Measurements from ENCODE around the gene PLPP1.
"Not testable (repeated sequence)": the region's sequence is repeated elsewhere in the genome, so short reads cannot be mapped to it uniquely, and the experiment has no call there.

Gene PLPP1

DNA sequence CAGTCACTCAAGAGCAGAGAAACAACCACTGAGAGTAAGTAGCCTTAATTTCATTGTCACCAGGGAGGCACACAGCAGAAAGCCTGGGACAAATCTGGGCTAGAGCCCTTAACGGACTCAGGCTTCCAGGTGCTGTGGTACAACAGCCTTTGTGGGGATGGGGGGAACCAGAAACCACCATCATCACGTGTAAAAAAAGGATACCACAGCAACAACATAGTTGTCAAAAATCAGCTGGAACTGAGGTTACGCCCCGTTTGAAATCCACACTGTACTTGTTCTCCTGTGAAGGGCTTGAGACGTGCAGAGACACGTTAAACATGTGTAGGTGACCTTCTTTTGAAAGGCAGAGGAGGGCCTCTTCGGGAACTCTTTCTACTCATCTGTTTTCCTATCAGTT, 16.6 kb upstream of the PLPP1 start:
- H3K4me3 ChIP-seq (ENCODE audit: low read depth, low read length), result no peak overlapping the region
- DNase-seq (ENCODE audit: low read depth), result no peak

DNA sequence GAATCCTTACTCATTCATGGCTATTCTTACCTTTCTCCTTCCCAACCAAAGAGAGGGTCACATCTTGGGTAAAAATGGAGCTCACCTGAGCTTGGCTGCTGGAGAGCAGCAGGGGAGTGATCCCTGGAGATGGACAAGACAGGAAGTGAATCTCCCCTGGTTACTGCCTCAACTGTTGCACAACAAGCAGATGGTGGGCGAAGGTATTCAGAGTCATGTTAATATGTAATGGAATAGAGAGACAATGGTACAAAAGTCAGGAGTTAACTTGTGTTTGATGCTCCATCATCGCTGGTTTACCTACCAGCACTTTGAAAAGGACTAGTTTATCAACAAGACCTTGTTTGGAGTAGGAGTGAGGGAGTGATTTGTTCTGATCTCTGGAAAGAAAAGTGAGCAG, 13.0 kb upstream of the PLPP1 start:
- no peak overlapping the region for H3K4me3 ChIP-seq (ENCODE audit: low read depth, low read length)
- no peak for DNase-seq (ENCODE audit: low read depth)

DNA sequence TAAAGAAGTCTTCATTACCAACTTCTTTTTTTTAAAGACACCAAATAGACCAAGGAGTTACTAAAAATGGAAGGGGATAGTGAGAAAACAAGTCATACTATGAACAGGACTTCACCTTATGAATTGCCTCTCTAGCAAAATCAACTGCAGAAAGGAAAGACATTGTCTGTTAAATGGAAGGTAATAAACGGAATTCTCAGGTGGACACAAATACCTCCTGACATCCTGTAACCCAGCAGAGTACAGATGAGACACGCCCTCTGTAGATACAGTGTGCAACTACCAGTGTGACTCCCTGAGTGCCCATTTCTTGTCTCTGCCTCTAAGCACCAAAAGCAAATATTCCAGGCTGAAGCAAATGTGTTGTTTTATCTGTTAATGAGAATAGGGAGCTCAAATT, 12.2 kb upstream of the PLPP1 start:
- DNase-seq (ENCODE audit: low read depth), result no peak
- no peak overlapping the region for H3K4me3 ChIP-seq (ENCODE audit: low read depth, low read length)

DNA sequence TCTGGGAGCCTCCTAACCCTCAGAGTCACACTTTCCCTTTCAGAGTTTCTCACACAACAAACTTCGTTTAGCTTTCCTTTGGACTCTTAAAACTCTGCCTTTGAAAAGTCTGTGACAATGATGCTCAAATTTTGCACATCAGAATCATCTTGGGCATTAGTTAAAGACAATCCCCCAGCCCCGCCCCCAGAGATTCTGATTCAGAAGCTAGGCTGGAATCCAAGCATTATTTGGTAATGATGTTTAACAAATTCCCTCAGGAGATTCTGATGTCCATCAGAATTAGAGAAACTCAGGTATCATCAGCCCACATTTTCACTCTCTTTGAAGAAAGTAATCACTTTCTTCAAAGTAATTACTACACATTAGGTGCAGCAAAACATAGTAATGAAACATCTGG, 9.6 kb upstream of the PLPP1 start:
- no peak overlapping the region for H3K4me3 ChIP-seq (ENCODE audit: low read depth, low read length)
- no peak for DNase-seq (ENCODE audit: low read depth)

DNA sequence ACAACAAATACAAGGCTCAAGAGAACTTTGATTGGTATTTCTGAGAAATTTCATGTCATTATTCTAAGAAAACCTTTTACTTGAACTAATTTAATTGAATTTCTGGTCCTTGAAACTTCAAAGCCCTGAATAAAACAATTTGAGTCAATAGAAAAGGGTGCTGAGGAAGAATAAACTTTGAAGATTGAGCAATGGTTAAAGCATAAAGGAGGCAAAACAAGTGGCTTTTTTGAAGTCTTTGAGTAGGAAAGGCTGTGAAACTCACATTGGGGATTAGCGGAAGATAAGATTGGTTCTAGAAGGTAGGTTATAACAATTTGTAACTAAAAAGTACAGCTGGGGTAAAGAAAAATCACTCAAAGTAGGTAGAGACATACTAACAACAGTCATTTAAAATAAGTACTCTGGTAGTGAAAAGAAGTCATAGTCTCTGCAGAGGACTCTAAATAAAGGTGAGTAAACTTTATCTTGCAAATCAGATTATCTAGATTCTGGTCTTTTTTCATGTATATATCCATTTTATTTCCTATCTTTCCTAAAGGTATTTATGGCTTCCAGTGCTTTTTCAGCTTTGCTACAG, 6.4 kb upstream of the PLPP1 start:
- DNase-seq (ENCODE audit: low read depth), result no peak
- no peak overlapping the region for H3K4me3 ChIP-seq (ENCODE audit: low read depth, low read length)

DNA sequence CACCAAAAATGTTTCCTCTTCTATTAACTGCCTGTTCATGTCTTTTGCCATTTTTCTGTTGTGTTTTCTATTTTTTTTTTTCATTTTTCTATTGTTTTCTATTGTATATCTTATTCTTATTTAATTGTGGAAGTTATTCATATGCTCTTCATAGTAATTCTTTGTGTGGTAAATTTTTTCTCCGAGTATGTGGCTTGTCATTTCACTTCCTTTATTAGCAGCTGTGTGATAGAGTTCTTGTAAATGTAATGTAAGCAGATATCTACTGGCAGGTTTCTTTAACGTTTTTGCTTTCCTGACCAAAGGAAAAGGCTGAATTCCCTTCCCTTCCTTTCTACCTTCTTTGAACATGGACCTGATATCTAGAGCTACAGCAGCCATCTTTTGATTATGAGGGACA, 5.8 kb upstream of the PLPP1 start:
- no peak for DNase-seq (ENCODE audit: low read depth)
- no peak overlapping the region for H3K4me3 ChIP-seq (ENCODE audit: low read depth, low read length)

DNA sequence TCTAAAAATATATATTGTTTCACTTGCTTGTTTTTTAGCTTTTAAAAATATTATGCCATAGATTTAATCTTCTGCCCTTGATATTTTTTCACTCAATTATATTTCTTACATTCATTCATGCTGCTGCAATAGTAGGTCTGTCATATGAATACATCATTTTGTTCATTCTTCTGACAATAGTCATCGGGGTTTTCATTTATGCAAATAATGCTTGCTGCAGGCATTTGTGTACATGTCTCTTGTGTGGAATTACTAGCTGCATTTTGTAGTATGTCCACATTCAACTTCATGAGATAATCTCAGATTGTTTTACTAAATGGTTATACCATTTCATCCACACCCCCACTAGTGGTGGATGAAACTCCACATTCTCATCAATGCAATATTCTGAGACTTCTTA, 5.3 kb upstream of the PLPP1 start:
- no peak for DNase-seq (ENCODE audit: low read depth)
- no peak overlapping the region for H3K4me3 ChIP-seq (ENCODE audit: low read depth, low read length)

DNA sequence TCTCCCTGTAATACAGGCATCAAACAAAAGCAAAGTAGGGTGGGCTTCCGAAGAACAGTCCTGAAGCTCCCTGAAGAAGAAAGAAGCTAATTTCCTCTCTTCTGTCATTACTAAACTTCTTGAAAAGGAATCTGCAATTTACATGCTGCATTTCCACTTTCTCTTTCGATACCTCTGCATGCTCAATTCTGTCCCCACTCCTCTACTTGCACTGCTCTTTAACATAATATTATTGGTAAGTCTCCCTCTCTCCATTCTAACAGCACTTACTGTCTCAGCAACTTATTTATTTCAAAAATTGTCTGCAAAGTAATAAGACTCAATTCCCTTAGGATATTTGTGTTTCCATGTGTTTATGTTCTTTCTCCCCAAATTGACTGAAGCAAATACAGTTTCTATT, 3.9 kb upstream of the PLPP1 start:
- no peak for DNase-seq (ENCODE audit: low read depth)
- no peak overlapping the region for H3K4me3 ChIP-seq (ENCODE audit: low read depth, low read length)

DNA sequence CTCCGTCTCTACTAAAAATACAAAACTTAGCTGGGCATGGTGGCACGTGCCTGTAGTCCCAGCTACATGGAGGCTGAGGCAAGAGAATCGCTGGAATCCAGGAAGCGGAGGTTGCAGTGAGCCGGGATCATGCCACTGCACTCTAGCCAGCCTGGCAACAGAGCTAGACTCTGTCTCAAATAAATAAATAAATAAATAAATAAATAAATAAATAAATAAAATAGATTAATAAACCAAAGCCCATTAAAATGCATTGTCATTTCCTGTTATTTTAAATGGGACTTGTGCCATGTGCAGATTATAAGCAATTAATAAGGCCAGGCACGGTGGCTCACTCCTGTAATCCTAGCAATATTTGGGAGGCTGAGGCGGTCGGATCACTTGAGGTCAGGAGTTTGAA, 2.6 kb upstream of the PLPP1 start:
- not testable (repeated sequence) for DNase-seq (ENCODE audit: low read depth); H3K4me3 ChIP-seq (ENCODE audit: low read depth, low read length)

DNA sequence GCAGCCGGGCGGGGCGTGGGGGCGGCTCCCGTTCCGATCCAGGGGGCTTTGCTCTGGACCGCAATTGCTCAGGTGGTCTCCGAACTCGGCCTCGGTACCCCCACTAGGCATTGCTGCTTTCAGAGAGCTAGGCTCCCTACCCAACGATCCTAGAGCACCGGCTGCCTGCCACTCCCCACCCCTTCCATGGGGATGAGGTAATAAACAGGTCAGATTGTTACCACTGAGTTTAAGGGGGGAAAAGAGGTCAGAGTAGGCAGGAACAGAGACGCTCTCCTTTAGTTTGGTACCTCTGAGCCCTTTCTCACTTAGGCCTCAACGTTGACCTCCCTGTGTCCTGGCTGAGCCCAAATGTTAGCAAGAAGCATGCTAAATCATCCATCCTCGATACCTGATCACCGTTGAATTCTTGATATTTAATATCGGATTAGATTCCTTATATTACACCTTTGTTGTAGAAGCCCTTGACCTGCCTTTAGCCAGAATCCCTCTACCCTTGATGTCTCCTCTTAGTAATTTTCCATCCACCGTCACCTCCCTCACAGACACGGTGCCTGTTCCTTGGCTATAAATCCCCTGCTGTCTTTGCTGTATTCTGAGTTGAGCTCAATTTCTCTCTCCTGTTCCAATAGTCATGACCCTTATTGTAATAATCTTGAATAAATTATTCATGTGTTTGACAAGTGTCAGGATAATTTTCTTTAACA, 588 bp upstream of the PLPP1 start:
- no peak for DNase-seq (ENCODE audit: low read depth)
- peak overlapping the region; percentile 82 for H3K4me3 ChIP-seq (ENCODE audit: low read depth, low read length)

DNA sequence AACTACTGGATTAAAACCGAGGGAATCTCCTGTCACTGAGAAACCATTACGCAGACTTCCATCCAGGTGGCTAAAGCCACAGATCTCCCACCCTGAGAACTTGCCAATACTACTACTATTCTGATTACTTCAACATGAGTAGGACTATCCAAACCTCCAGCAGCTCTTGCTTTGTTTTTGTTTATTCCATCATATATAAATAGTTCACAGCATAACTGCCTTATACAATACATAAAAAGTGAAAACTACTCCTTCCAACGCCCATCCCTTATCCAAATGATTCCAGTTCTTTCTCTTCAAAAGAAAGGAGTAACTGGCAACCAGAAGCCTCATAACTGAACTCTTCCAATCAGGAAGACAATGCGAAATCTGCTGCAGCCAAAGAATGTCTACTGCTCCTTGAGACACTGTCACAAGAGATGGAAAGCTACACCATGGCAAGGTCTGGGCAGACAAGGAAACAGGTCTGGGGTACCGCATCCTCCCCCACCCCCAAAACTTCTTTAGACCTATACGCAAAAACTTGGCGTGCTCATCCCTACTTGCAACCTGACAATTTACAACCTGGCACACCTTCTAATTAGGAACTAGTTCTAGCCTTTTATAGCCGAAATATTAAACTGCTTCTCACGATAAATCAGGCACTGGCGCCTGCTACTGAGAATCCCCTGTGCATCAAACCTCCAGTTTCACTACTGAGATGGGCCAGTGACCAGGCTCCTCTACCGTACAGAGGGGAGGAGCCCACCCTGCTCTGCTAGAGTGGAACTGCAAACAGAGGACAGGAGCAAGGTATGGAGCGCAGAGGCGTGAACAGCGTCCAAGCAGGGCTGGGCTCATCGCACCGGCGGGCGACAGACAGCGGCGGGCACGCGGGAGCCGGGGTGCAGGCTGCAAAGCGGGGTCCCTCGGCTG, 986 bp downstream of the PLPP1 start:
- peak; percentile 21 for DNase-seq (ENCODE audit: low read depth)
- H3K4me3 ChIP-seq (ENCODE audit: low read depth, low read length), result peak overlapping the region; percentile 82

DNA sequence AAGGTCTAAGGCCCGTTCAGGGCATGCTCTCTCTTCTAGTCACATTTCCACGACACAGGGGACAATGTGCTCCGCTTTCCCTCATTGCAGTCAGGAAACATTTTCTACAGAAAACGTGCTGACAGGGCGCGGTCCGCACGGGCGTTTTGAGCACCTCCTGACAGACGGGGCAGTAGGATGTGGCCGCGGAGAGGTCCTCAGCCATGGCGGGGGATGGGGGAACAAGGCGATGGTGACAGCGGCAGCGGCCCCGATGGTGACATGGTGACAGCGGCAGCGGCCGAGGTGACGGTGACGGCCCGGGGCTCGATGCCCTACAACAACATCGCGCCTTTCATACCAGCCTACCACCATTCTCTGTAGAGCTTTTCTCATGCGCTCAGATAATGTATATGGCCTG, 4.1 kb downstream of the PLPP1 start:
- no peak overlapping the region for H3K4me3 ChIP-seq (ENCODE audit: low read depth, low read length)
- DNase-seq (ENCODE audit: low read depth), result no peak

DNA sequence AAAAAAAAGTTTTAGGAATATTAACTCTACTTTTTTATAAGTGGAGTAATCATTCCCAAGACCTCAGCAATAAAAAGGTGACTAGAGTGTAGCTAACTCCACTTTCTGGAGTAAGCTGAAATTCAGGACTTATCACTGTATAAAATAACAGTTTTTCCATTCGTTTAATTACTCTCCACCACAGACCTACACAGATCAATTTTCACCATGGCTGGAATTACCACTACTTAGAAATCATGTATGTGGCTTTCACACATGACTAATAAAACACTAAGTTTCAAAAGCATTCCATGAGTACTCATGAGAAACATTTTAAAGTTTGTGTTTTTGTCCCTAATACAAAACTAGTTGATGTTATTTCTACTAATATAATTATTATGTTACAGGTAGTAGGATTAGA, 9.9 kb downstream of the PLPP1 start:
- DNase-seq (ENCODE audit: low read depth), result no peak
- H3K4me3 ChIP-seq (ENCODE audit: low read depth, low read length), result no peak overlapping the region

DNA sequence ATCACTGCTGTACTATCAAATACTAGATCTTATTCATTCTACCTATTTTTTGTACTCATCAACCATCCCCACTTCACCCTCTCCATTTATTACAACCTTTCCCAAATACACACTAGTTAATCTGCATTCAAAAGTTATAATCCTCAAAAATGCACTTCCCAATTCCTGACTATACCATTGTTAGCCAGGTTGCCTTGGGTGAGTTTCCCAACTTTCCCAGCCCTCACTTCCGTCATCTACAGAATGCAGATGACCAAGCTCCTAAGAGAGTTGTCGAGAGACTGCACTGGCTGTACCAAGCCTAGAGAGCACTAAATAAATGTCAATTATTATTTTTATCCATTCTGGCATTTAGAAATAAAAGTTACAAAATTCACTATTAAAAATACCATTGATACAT, 11.5 kb downstream of the PLPP1 start:
- H3K4me3 ChIP-seq (ENCODE audit: low read depth, low read length), result no peak overlapping the region
- no peak for DNase-seq (ENCODE audit: low read depth)

DNA sequence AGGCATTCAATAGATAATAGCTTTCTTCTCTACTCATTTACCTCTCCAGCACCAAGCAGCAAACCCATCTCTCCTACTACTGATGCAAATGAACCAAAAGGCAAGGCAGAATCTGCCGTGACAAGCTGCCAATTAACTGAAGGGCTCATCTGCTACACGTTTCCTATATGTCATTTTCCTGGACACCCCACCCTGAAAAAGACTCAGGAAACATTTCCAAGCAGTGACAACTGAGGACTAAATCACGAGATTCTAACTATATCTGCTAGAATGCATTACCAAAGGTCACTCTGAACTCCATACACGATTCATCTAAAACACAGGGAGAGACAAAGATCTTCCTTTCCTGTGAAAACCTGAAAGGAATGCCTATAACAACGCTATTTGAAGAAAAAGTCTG, 12.9 kb downstream of the PLPP1 start:
- H3K4me3 ChIP-seq (ENCODE audit: low read depth, low read length), result no peak overlapping the region
- DNase-seq (ENCODE audit: low read depth), result no peak

DNA sequence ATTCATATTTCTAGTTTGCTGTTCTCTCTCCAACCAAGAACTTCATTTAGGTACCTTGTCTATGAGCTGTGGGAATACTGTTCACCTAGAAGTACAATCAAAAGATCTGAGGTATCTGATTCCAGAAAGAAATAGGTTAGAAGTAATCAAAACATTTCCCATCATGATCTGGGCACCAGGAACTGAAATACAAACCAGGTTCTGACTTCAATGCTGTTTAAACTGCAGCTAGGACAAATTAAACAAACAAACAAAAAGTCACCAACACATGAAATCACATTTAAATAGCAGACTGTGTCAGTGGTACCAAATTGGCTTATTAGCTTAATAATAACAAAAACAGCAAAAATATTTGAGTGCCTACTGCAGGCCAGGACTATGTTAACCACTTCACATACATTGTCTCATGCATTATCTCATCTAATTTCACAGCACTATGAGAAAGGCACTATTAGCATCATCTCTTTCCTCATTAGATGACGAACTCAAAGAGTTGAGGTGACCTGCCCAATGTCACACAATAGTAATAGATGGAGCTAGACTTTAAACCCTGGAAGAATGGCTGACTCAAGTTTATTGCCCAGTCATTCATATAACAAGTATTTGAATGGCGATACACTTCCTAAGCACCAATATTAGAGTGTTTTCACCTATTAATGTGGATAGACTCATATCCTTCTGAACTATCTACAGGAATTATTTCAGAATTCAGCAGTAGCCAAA, 14.5 kb downstream of the PLPP1 start:
- no peak for DNase-seq (ENCODE audit: low read depth)
- H3K4me3 ChIP-seq (ENCODE audit: low read depth, low read length), result no peak overlapping the region

DNA sequence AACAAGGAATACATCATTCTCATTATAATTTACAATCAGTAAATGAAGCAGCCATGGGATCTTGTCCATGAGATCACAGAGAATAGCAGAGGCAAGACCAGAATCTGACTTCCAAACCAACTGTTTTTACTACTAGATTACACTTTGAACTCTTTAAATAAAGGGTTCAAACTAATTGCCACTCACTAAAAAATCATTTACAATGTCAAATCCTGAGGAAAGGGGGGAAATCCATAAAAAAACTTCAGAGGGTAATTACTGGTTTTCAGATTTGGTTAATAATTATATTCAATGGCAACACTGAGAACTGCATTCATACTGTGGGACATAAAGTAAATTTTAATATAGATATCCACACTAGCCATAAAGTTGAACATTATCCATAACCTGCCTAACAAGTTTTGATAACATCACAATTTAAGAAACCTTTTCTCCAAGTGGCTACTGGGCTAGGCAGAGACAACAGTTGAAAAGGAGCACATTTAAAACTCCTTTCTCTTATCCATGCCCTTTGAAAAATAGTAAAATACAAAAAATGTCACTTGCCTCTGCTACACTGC, 15.9 kb downstream of the PLPP1 start:
- no peak for DNase-seq (ENCODE audit: low read depth)
- no peak overlapping the region for H3K4me3 ChIP-seq (ENCODE audit: low read depth, low read length)

DNA sequence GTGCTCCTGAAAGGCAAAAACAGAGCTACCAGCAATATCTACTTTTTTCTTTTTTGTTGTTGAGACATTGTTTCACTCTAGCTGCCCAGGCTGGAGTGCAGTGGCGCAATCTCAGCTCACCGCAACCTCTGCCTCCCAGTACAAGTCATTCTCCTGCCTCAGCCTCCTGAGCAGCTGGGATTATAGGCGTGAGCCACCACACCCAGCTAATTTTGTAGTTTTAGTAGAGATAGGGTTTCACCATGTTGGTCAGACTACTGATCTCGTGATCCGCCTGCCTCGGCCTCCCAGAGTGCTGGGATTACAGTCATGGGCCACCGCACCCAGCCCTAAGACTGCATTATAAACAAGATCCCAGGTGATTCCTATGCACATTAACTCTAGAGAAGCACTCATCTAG, 17.0 kb downstream of the PLPP1 start:
- DNase-seq (ENCODE audit: low read depth), result no peak
- no peak overlapping the region for H3K4me3 ChIP-seq (ENCODE audit: low read depth, low read length)

DNA sequence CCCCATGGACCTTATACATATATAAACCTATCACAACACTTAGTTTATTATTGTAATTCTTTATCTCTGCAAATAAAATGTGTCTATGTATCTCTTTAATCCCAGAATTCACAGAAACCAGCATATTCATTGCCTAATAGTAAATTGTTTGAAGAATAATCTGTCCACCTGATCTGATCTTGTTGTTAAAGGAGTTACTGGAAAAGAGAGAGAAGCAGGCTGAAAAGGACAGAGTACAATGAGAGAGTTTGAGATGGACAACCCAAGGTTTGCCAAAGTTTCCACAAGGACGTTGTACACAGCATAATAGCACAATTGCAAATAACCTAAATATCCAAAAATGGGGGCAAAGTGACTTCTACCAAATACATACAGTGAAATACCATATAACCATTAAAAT, 23.8 kb downstream of the PLPP1 start:
- no peak for DNase-seq (ENCODE audit: low read depth)
- H3K4me3 ChIP-seq (ENCODE audit: low read depth, low read length), result no peak overlapping the region

DNA sequence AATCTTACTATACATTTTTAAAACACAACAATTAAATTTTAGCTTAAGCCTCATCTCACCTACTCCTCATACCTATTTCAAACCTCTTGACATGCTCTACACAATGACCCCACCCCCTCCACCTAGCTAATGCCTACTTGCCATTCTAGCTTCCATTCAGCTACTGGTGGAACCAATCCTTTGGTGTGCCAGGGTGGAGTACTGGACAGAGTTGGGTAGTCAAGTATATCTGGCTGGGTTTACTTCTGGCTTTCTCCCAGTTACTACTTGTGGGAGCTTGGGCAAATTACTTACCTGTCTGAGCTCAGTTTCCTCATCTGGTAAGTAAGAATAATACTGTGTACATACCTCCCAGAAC, 24.3 kb downstream of the PLPP1 start:
- no peak for DNase-seq (ENCODE audit: low read depth)

More for the DNA sequence above, 24.3 kb downstream of the PLPP1 start:
- no peak overlapping the region for H3K4me3 ChIP-seq (ENCODE audit: low read depth, low read length)
